Measurements from ENCODE around the gene TCEAL5. TPM values are rescaled to one million over a fixed set of nuclear protein-coding genes. Genes with fewer than 3 reads are reported as not detected.

TCEAL5 gene
- not detected in 2 replicates for total RNA-seq

GRCh38 chrX:103276581-103277002, at the start of gene TCEAL5:
TCEAL5 (minus strand) TSS chrX:103276750; CDS start chrX:103274563, 2,187 bp downstream.

GRCh38 chrX:103310555-103311398, 34.2 kb upstream of the TCEAL5 start, which contains the start of gene BEX2:
BEX2 (minus strand) TSS chrX:103310990; CDS start chrX:103309976, 1,014 bp downstream.

DNA sequence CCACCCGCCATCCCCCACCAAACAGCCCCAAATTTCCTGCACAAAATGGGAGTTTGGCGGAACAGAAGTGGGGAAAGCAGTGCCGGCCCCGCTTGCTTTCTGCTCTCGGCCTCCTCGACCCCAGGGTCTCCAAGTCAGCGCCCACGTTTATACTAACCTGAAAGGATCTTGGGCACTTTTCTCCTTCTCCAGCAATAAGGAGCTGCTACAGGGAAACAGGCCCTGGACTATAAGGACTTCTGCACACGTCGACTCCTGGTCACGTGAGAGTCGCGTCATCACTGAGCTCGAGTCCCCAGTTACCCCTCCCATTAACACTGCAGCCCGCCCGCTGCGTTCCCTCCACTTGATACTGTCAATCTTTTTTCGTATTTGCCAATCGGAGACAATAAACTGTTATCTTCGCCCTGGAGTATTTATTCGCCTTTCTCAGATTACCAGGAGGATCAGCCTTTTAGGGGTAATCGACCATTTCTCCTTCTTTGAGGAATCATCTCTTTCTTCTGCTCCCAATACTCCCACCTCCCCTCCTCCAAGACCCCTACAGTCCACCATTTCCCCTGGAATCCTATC, 21.5 kb downstream of the TCEAL5 start, which contains the start of gene TCEAL8:
Gene TCEAL8, minus strand, starts transcription at position 235 of the 573 bp plus-strand sequence. CDS start 1,176 bp downstream, outside the sequence.

Other genes with a start within 250 kb of the TCEAL5 start
- 1.9 TPM in 1 of 2 replicates, not detected in the other for gene BEX1, start 212.6 kb downstream of the TCEAL5 start, total RNA-seq
- not detected in 2 replicates for gene NXF3, start 183.6 kb downstream of the TCEAL5 start, total RNA-seq
- 18.3 and 20.9 TPM in 2 replicates for gene BEX4, start 61.6 kb downstream of the TCEAL5 start, total RNA-seq
- gene TCEAL8, start 21.6 kb downstream of the TCEAL5 start, total RNA-seq = 75.7 and 83.1 TPM in 2 replicates
- 3.6 and 4.0 TPM in 2 replicates for gene BEX2, start 34.2 kb upstream of the TCEAL5 start, total RNA-seq
- 3.6 TPM in 1 of 2 replicates, not detected in the other for gene TCEAL7, start 53.5 kb upstream of the TCEAL5 start, total RNA-seq
- 79.0 and 99.5 TPM in 2 replicates for gene TCEAL9, start 79.8 kb upstream of the TCEAL5 start, total RNA-seq
- 198 and 228 TPM in 2 replicates for gene BEX3, start 99.8 kb upstream of the TCEAL5 start, total RNA-seq
- gene RAB40A, start 242.7 kb upstream of the TCEAL5 start, total RNA-seq = 0.14 TPM in 1 of 2 replicates, not detected in the other